ENCODE measurements around the gene TNFSF10. TPM values are rescaled to one million over a fixed set of nuclear protein-coding genes. Genes with fewer than 3 reads are reported as not detected.

TNFSF10 gene
- total and polyA plus RNA-seq, 9 of the 15 experiments (the other 6 are each of a cell fraction or from before 2014, with no cell fraction given) = 0.07 to 1.3 (median 0.27) TPM; not detected in 1

- 0 out of 2 replicates have a peak, but pooled peaks have one; percentile 51 for TF ChIP-seq JUN (IDR thresholded peaks at IDR 0.05; ENCODE audit: borderline replicate concordance, low read depth, low read length)
- TF ChIP-seq JUN (CRISPR knock-in tag; IDR thresholded peaks at IDR 0.05; ENCODE audit: borderline replicate concordance) = no peak
- TF ChIP-seq KDM1A (IDR thresholded peaks at IDR 0.05) = peak; percentile 65 to 82
- peak; percentile 54; the same call in 1 of the 2 replicates for TF ChIP-seq JUND (IDR thresholded peaks at IDR 0.05; ENCODE audit: borderline replicate concordance, low read depth, low read length)
- peak; percentile 58; the same call in 1 of the 3 replicates for TF ChIP-seq JUND (tag; IDR thresholded peaks at IDR 0.05; ENCODE audit: borderline replicate concordance, low read depth, low read length)
- TF ChIP-seq SMAD3 (CRISPR knock-in tag; conservative IDR thresholded peaks at IDR 0.05) = no peak
Measured at GRCh38 chr3:172467170-172467824, 55.9 kb downstream of the TNFSF10 start (continued).

DNA sequence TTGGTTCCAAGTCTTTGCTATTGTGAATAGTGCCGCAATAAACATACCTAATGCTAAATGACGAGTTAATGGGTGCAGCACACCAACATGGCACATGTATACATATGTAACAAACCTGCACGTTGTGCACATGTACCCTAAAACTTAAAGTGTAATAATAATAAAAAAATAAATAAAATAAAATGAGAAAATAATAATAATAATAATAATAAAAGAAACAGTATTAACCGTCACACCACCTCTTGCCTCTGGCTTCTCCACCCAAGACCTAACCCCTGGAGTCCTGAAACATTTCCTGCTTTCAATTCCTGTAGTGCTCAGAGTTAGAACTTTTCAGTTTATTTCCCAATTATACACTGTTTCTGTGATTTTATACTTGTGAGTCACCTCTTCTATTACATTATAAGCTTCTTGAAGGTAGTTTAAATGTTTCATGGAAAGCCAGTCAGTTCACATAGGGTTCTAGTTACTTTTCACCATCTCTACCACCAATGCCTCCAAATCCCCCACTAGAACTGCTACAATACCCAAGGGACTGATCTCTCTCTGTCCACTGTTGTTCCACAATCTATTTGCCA lies 56.6 kb downstream of the TNFSF10 start:
- Histone ChIP-seq H3K4me2 (ENCODE audit: insufficient read depth, low read length) (no peak overlapping the region), H3K9me3 (replicated peaks; ENCODE audit: control insufficient read depth, insufficient read depth, low read depth, low read length) (no peaks in the 10 kb centered on the region), H3K9me1 (ENCODE audit: control insufficient read depth, insufficient read depth, low read length) (no peaks in the 10 kb centered on the region), H2AFZ (ENCODE audit: low read depth, low read length) (no peak overlapping the region), H3K4me1 (replicated peaks in 1 of 2; ENCODE audit: control insufficient read depth in 2 of 2, insufficient read depth in 2 of 2, low read length in 2 of 2) (no peaks in the 10 kb centered on the region), H3K9ac (ENCODE audit: insufficient read depth in 1 of 2, low read depth in 2 of 2, low read length in 2 of 2) (no peak overlapping the region), H3K79me2 (ENCODE audit: control insufficient read depth, insufficient read depth, low read length) (no peaks in the 10 kb centered on the region), H3K27ac (ENCODE audit: extremely low read depth, low read depth, low read length) (no peak overlapping the region), H3K4me3 (no peak overlapping the region), H4K20me1 (replicated peaks; ENCODE audit: control insufficient read depth, insufficient read depth, low read length) (no peaks in the 10 kb centered on the region), H3K27me3 (ENCODE audit: control insufficient read depth in 2 of 2, insufficient read depth in 2 of 2, low read length in 2 of 2) (peaks cover 9 to 12% of the 10 kb centered on the region in 2 experiments; a peak in 3 of 5 replicates), H3K36me3 (ENCODE audit: control insufficient read depth, insufficient read depth, low read length) (no peaks in the 10 kb centered on the region)
- CTCF ChIA-PET (ENCODE audit: low intra/inter-chr PET ratio) = no interaction called here
- no peak for DNase-seq (ENCODE audit: extremely low read depth in 1 of 4, low spot score in 3 of 4)
- BruUV-seq (replicated peaks) = no TSS peak
- FAIRE-seq = no peak
- 5% methylated on average over 4 of the region's 4 CpGs for WGBS (ENCODE audit: insufficient coverage, low coverage, missing lambda C conversion rate)
- no peak for ATAC-seq
- POLR2A ChIA-PET = no interaction called here
- intact Hi-C loops (cut with micrococcal nuclease) (no loop called here), in situ Hi-C loops (cut with MboI) (no loop called here)
- TF ChIP-seq ZC3H8 (IDR thresholded peaks at IDR 0.05) = no peak
- TF ChIP-seq PCBP1 (IDR thresholded peaks at IDR 0.05; ENCODE audit: low read depth, low read length, poor library complexity, severe bottlenecking) = no peak
- no peak for TF ChIP-seq SMAD4 (CRISPR knock-in tag; conservative IDR thresholded peaks at IDR 0.05)
- no peak for TF ChIP-seq ELF1 (tag; IDR thresholded peaks at IDR 0.05)
- TF ChIP-seq SMAD2 (IDR thresholded peaks at IDR 0.05; ENCODE audit: low read depth, low read length) = no peak
- no peak for TF ChIP-seq NCOA1 (IDR thresholded peaks at IDR 0.05; ENCODE audit: low read depth)
- TF ChIP-seq ZNF76 (CRISPR knock-in tag; IDR thresholded peaks at IDR 0.05; ENCODE audit: borderline replicate concordance) = no peak
- TF ChIP-seq, protein P1, sequence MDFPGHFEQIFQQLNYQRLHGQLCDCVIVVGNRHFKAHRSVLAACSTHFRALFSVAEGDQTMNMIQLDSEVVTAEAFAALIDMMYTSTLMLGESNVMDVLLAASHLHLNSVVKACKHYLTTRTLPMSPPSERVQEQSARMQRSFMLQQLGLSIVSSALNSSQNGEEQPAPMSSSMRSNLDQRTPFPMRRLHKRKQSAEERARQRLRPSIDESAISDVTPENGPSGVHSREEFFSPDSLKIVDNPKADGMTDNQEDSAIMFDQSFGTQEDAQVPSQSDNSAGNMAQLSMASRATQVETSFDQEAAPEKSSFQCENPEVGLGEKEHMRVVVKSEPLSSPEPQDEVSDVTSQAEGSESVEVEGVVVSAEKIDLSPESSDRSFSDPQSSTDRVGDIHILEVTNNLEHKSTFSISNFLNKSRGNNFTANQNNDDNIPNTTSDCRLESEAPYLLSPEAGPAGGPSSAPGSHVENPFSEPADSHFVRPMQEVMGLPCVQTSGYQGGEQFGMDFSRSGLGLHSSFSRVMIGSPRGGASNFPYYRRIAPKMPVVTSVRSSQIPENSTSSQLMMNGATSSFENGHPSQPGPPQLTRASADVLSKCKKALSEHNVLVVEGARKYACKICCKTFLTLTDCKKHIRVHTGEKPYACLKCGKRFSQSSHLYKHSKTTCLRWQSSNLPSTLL (IDR thresholded peaks at IDR 0.05) = no peak
- TF ChIP-seq MED1 (CRISPR knock-in tag; IDR thresholded peaks at IDR 0.05; ENCODE audit: borderline replicate concordance) = no peak
- TF ChIP-seq ZNF764 (CRISPR knock-in tag; IDR thresholded peaks at IDR 0.05; ENCODE audit: low read depth) = no peak
- no peak for TF ChIP-seq RFX5 (IDR thresholded peaks at IDR 0.05; ENCODE audit: low read depth, low read length)
- no peak for TF ChIP-seq SRSF3 (IDR thresholded peaks at IDR 0.05; ENCODE audit: insufficient read depth, low read length)

All from K562 (cell line).